Sigmoid colon (tissue), 4 donors: Measurements from ENCODE around the gene NR2F6.

Experiments
- EP300 ChIP-seq, 4 donors: sonication (generic); formaldehyde crosslinking; IDR thresholded peaks; one replicate each; pipeline ENCODE4 v1.6.1; 2017; ENCODE audit warnings: antibody characterized with exemption in 4 of 4
- POLR2A ChIP-seq, 2 donors: fragments of 450-650 bp; IDR thresholded peaks; one replicate each; pipeline ENCODE4 v1.6.1; 2016; ENCODE audit warnings: antibody characterized with exemption in 2 of 2, mild to moderate bottlenecking in 2 of 2, moderate library complexity in 2 of 2
- POLR2AphosphoS5 ChIP-seq, 4 donors: sonication (generic); formaldehyde crosslinking; IDR thresholded peaks; one replicate each; pipeline ENCODE4 v1.6.1; 2017; ENCODE audit warnings: antibody characterized with exemption in 4 of 4
- TF ChIP-seq, protein P1 (sequence below), 4 experiments: fragments of 450-650 bp in 3 of 4; fragments of 200-600 bp in 1 of 4; IDR thresholded peaks; one replicate each; pipeline ENCODE4 v1.5.1; 2016 to 2019; ENCODE audit warnings: antibody characterized with exemption in 4 of 4, mild to moderate bottlenecking in 3 of 4, moderate library complexity in 2 of 4

DNA sequence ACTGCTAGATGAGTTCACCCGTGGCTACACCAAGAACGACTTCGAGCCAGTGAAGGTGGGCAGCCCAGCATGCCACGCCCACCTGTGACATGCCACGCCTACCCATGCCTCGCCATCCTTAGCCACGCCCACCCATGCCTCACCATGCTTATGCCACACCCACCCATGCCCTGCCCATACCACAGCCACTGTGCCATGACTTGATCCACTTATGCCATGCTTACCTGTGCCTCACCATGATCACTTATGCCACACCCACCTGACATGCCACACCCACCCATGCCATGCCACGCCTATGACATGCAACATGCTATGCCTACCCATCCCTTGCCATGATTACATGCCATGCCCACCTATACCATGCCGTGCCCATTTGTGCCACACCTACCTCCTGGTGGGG lies 43.5 kb downstream of the NR2F6 start:
- TF ChIP-seq EP300 (IDR thresholded peaks at IDR 0.05) (no peak), POLR2A (IDR thresholded peaks at IDR 0.05) (no peak), POLR2AphosphoS5 (IDR thresholded peaks at IDR 0.05) (no peak)
- TF ChIP-seq, protein P1, sequence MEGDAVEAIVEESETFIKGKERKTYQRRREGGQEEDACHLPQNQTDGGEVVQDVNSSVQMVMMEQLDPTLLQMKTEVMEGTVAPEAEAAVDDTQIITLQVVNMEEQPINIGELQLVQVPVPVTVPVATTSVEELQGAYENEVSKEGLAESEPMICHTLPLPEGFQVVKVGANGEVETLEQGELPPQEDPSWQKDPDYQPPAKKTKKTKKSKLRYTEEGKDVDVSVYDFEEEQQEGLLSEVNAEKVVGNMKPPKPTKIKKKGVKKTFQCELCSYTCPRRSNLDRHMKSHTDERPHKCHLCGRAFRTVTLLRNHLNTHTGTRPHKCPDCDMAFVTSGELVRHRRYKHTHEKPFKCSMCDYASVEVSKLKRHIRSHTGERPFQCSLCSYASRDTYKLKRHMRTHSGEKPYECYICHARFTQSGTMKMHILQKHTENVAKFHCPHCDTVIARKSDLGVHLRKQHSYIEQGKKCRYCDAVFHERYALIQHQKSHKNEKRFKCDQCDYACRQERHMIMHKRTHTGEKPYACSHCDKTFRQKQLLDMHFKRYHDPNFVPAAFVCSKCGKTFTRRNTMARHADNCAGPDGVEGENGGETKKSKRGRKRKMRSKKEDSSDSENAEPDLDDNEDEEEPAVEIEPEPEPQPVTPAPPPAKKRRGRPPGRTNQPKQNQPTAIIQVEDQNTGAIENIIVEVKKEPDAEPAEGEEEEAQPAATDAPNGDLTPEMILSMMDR (IDR thresholded peaks at IDR 0.05) = no peak
